Calu3 (cell line): ENCODE results near the gene GRAMD2B. TPM values are rescaled to one million over a fixed set of nuclear protein-coding genes. Genes with fewer than 3 reads are reported as not detected.
"Not testable (repeated sequence)": the region's sequence is repeated elsewhere in the genome, so short reads cannot be mapped to it uniquely, and the experiment has no call there.

Experiments used
- BruUV-seq: library from RNA; stranded (reverse); fragments of 400-500 nt; replicated peaks from 2 replicates; lab custom pipeline; 2021; lab: Mats Ljungman, UMichigan
- CTCF ChIA-PET: fragments of 300-600 bp; sonication (Branson Sonifier 250); formaldehyde crosslinking; loops from one replicate; lab custom pipeline; 2022; ENCODE audit warnings: antibody characterized with exemption; lab: Charles Lee
- DNase-seq: peaks from one replicate; pipeline ENCODE4 v3.0.0; 2022
- H3K27ac Mint-ChIP-seq: one replicate; pipeline ENCODE4 v1.8.0; 2022; ENCODE audit warnings: mixed read lengths; ENCODE audit not compliant: unreplicated experiment
- H3K27me3 Mint-ChIP-seq: one replicate; pipeline ENCODE4 v1.8.0; 2022; ENCODE audit warnings: mixed read lengths; ENCODE audit not compliant: unreplicated experiment
- H3K36me3 Mint-ChIP-seq: one replicate; pipeline ENCODE4 v1.8.0; 2022; ENCODE audit warnings: mild to moderate bottlenecking, moderate library complexity, mixed read lengths; ENCODE audit not compliant: insufficient read depth, unreplicated experiment
- H3K4me1 Mint-ChIP-seq: one replicate; pipeline ENCODE4 v1.8.0; 2022; ENCODE audit warnings: mild to moderate bottlenecking, low read depth, mixed read lengths; ENCODE audit not compliant: unreplicated experiment
- H3K4me3 Mint-ChIP-seq: one replicate; pipeline ENCODE4 v1.8.0; 2022; ENCODE audit warnings: mild to moderate bottlenecking, low read depth, moderate library complexity, mixed read lengths; ENCODE audit not compliant: unreplicated experiment
- H3K9me3 Mint-ChIP-seq: one replicate; pipeline ENCODE4 v1.8.0; 2022; ENCODE audit warnings: low read depth, mixed read lengths; ENCODE audit not compliant: unreplicated experiment
- intact Hi-C: fragments of 100-400 bp; cut with micrococcal nuclease; formaldehyde crosslinking; loops from one replicate; pipeline ENCODE4 v1.10.0; 2022; ENCODE audit not compliant: unreplicated experiment
- total RNA-seq: library from RNA; stranded (reverse); gene quantifications from 2 replicates; pipeline ENCODE4 v1.2.3, GENCODE V29; 2022
- TF ChIP-seq, protein P1 (sequence below): fragments of 200-600 bp; IDR thresholded peaks from one replicate; pipeline ENCODE4 v1.8.0; 2022; ENCODE audit warnings: antibody characterized with exemption; ENCODE audit not compliant: unreplicated experiment

GRAMD2B gene
- total RNA-seq, 1 experiment from 2014 or later: 23.0 TPM

DNA sequence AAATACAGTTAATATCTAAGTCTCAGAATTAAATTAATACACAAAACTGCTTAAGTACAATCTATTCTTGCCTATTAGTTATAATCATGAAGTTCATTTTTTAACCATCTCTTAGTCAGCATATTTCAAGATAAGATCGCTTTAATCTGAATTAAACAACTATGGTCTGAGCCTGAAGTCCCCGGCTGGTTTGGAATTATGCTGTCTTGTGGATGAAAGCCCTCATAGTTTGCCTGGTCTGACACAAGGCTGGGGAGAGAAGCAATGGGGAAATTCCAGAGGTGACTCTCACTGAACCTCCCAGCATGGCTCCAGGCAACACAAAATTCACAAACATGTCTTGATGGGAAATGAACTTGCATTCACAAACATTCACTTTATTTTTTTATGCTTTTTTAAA lies 28.0 kb upstream of the GRAMD2B start:
- intact Hi-C loops: no loop called here
- no peak overlapping the region for H3K4me3 Mint-ChIP-seq
- H3K27me3 Mint-ChIP-seq: no peaks in the 10 kb centered on the region
- TF ChIP-seq, protein P1, sequence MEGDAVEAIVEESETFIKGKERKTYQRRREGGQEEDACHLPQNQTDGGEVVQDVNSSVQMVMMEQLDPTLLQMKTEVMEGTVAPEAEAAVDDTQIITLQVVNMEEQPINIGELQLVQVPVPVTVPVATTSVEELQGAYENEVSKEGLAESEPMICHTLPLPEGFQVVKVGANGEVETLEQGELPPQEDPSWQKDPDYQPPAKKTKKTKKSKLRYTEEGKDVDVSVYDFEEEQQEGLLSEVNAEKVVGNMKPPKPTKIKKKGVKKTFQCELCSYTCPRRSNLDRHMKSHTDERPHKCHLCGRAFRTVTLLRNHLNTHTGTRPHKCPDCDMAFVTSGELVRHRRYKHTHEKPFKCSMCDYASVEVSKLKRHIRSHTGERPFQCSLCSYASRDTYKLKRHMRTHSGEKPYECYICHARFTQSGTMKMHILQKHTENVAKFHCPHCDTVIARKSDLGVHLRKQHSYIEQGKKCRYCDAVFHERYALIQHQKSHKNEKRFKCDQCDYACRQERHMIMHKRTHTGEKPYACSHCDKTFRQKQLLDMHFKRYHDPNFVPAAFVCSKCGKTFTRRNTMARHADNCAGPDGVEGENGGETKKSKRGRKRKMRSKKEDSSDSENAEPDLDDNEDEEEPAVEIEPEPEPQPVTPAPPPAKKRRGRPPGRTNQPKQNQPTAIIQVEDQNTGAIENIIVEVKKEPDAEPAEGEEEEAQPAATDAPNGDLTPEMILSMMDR: no peak
- BruUV-seq: no TSS peak
- H3K4me1 Mint-ChIP-seq: peaks cover 10% of the 10 kb centered on the region
- no peak for DNase-seq
- no peaks in the 10 kb centered on the region for H3K36me3 Mint-ChIP-seq
- no peak overlapping the region for H3K27ac Mint-ChIP-seq
- H3K9me3 Mint-ChIP-seq: peaks cover 11% of the 10 kb centered on the region
- CTCF ChIA-PET: interaction anchor here (0.6 kb wide), 1 partner anchor 199 kb away, joined by 3 read pairs; the partner anchor contains the start of gene ALDH7A1

DNA sequence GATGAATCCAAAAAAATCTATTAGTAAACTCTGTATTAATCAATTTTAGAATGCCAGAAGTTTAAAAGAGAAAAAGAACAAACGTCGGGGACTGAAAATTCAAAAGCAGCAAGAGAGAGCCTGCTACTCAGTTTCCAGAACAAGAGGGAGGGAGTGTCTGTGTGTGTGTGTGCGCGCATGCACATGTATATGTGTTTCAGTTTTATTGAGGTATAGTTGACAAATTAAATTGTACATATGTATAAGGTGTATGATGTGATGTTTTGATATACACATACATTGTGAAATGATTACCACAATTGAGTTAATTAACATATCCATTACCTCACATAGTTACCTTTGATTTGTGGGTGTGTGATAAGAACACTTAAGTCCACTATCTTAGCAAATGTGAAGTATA lies 27.6 kb upstream of the GRAMD2B start:
- Mint-ChIP-seq H3K4me1 (peaks cover 10% of the 10 kb centered on the region), H3K9me3 (peaks cover 12% of the 10 kb centered on the region), H3K27ac (no peak overlapping the region), H3K27me3 (no peaks in the 10 kb centered on the region), H3K4me3 (no peak overlapping the region), H3K36me3 (no peaks in the 10 kb centered on the region)
- CTCF ChIA-PET: no interaction called here
- intact Hi-C loops: no loop called here
- TF ChIP-seq, protein P1: no peak
- no TSS peak for BruUV-seq
- no peak for DNase-seq

DNA sequence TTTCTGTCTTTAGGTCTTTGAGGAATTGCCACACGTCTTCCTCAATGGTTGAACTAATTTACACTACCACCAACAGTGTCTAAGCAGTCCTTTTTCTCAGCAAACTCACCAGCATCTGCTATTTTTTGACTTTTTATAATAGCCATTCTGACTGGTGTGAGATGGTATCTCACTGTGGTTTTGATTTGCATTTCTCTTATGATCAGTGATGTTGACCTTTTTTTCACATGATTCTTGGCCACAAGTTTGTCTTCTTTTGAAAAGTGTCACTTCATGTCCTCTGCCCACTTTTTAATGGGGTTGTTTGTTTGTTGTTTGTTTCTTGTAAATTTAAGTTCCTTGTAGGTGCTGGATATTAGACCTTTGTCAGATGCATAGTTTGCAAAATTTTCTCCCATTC lies 26.5 kb upstream of the GRAMD2B start:
- H3K27me3 Mint-ChIP-seq, intact Hi-C loops, BruUV-seq, H3K4me3 Mint-ChIP-seq, H3K36me3 Mint-ChIP-seq, CTCF ChIA-PET, DNase-seq, H3K27ac Mint-ChIP-seq: not testable (repeated sequence)
- Mint-ChIP-seq H3K4me1 (peaks cover 10% of the 10 kb centered on the region), H3K9me3 (peaks cover 14% of the 10 kb centered on the region)

DNA sequence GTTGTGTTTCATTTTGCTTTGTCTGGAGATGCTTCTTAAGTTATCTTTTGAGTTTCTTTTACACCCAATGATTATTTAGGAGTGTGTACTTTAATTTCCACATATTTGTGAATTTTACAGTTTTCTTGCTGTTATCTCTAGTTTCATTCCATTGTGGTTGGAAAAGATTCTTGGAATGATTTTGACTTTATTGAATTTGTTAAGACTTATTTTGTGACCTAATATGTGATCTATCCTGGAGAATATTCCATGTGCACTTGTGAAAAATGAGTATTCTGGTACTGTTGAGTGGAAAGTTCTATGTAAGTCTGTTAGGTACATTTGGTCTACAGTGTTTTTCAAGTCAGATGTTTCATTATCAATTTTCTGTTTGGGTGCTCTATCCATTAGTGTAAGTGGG lies 24.4 kb upstream of the GRAMD2B start:
- TF ChIP-seq, protein P1: no peak
- Mint-ChIP-seq H3K36me3 (no peaks in the 10 kb centered on the region), H3K4me3 (no peak overlapping the region), H3K27ac (no peak overlapping the region), H3K27me3 (no peaks in the 10 kb centered on the region), H3K9me3 (peaks cover 14% of the 10 kb centered on the region), H3K4me1 (peaks cover 8% of the 10 kb centered on the region)
- CTCF ChIA-PET: no interaction called here
- intact Hi-C loops: no loop called here
- BruUV-seq: no TSS peak
- DNase-seq: no peak

DNA sequence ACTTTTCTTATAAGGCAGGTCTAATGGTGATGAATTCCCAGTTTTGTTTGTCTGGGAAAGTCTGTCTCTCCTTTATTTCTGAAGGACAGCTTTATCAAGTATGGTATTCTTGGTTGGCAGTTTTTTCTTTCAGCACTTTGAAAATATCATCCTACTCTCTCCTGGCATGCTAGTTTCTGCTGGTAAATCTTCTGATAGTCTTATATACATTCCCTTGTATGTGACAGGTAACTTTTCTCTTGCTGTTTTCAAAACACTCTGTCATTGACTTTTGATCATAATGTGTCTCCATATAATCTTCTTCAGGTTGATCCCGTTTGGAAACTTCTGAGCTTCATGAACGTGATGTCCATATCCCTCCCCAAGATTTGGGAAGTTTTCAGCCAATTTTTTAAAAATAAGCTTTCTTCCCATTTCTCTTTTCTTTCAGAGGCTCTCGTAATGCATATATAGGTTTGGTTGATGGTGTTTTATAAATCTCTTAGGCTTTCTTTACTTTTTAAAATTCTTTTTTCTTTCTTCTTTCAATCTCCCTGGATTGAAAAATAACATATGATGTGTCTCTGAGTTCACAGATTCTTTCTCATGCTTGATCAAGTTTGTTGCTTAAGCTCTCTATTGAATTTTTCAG lies 22.5 kb upstream of the GRAMD2B start:
- peaks cover 17% of the 10 kb centered on the region for H3K9me3 Mint-ChIP-seq
- TF ChIP-seq, protein P1: no peak
- BruUV-seq: no TSS peak
- H3K4me3 Mint-ChIP-seq: no peak overlapping the region
- no peak overlapping the region for H3K27ac Mint-ChIP-seq
- H3K27me3 Mint-ChIP-seq: no peaks in the 10 kb centered on the region
- DNase-seq: no peak
- CTCF ChIA-PET: no interaction called here
- no peaks in the 10 kb centered on the region for H3K36me3 Mint-ChIP-seq
- intact Hi-C loops: no loop called here
- H3K4me1 Mint-ChIP-seq: no peaks in the 10 kb centered on the region
